Sigmoid colon (tissue), 7 donors: ENCODE data around the gene GCNT1. TPM values are rescaled to one million over a fixed set of nuclear protein-coding genes. Genes with fewer than 3 reads are reported as not detected.
A peak's percentile ranks its signal among the peaks of the same experiment; 100 is the strongest.

Experiments used
- DNase-seq: peaks from one replicate; pipeline ENCODE4 v3.0.0-alpha.2; 2019
- H3K27ac ChIP-seq, 4 donors: fragments of 200-600 bp; sonication (generic); one replicate each; pipeline ENCODE4 v1.5.1; 2016 to 2019; ENCODE audit warnings: mild to moderate bottlenecking in 1 of 4
- H3K27me3 ChIP-seq, 3 donors: fragments of 200-600 bp; sonication (generic); one replicate each; pipeline ENCODE4 v1.5.1; 2019; ENCODE audit warnings: mild to moderate bottlenecking in 1 of 3
- H3K36me3 ChIP-seq, 4 donors: fragments of 200-600 bp; sonication (generic); one replicate each; pipeline ENCODE4 v1.5.1; 2016 to 2019
- H3K4me1 ChIP-seq, 4 donors: fragments of 200-600 bp; sonication (generic); one replicate each; pipeline ENCODE4 v1.5.1; 2017 to 2019
- H3K4me3 ChIP-seq, 4 donors: fragments of 200-600 bp; sonication (generic); one replicate each; pipeline ENCODE4 v1.5.1; 2017 to 2019; ENCODE audit warnings: mild to moderate bottlenecking in 2 of 4, moderate library complexity in 1 of 4
- H3K9me3 ChIP-seq, 4 donors: fragments of 200-600 bp in 3 of 4; sonication (generic) in 3 of 4; one replicate each; pipeline versions ENCODE4 v1.5.1 to v1.6.1; 2013 to 2019
- EP300 ChIP-seq, 4 donors: sonication (generic); formaldehyde crosslinking; IDR thresholded peaks; one replicate each; pipeline ENCODE4 v1.6.1; 2017; ENCODE audit warnings: antibody characterized with exemption in 4 of 4
- POLR2A ChIP-seq, 2 donors: fragments of 450-650 bp; IDR thresholded peaks; one replicate each; pipeline ENCODE4 v1.6.1; 2016; ENCODE audit warnings: antibody characterized with exemption in 2 of 2, mild to moderate bottlenecking in 2 of 2, moderate library complexity in 2 of 2
- POLR2AphosphoS5 ChIP-seq, 4 donors: sonication (generic); formaldehyde crosslinking; IDR thresholded peaks; one replicate each; pipeline ENCODE4 v1.6.1; 2017; ENCODE audit warnings: antibody characterized with exemption in 4 of 4
- WGBS, 2 donors: extraction: QIAGEN DNeasy Blood & Tissue Kit; methylation state at CpG; one replicate each; pipeline ENCODE4 v1.1.7; 2013; 5-methylcytosine and 5-hydroxymethylcytosine counted together
- intact Hi-C: fragments of 100-400 bp; cut with DNase I; formaldehyde crosslinking; loops from one replicate; pipeline ENCODE4 v1.15.1; 2023
- polyA plus RNA-seq, 3 donors: library from polyadenylated mRNA; stranded (reverse); fragments of 200-250 nt; gene quantifications; one replicate each; pipeline ENCODE4 v1.2.3, GENCODE V29; 2013
- total RNA-seq, 4 donors: library from RNA; depleted of rRNA; stranded (reverse); fragments of >200 nt; gene quantifications; one replicate each; pipeline ENCODE4 v1.1.0, GENCODE V29; 2016
- TF ChIP-seq, protein P1 (sequence below), 4 experiments: fragments of 450-650 bp in 3 of 4; fragments of 200-600 bp in 1 of 4; IDR thresholded peaks; one replicate each; pipeline ENCODE4 v1.5.1; 2016 to 2019; ENCODE audit warnings: antibody characterized with exemption in 4 of 4, mild to moderate bottlenecking in 3 of 4, moderate library complexity in 2 of 4
- donor health status: healthy with polysubstance abuse.
- donor health status: Bipolar disorder and iron deficiency.
- donor health status: healthy.

Gene GCNT1
- total and polyA plus RNA-seq, 7 donors, result 2.1 to 10.0 (median 5.8) TPM

GRCh38 chr9:76459694-76460635 is 983 bp downstream of the GCNT1 start:
- Histone ChIP-seq H3K27ac (peak overlapping the region in 3 of 4 donors; percentile 12 to 52 (median 48)), H3K36me3 (no peaks in the 10 kb centered on the region), H3K27me3 (no peaks in the 10 kb centered on the region), H3K4me1 (peaks cover 0 to 21% (median 12%) of the 10 kb centered on the region in 4 donors), H3K9me3 (no peaks in the 10 kb centered on the region), H3K4me3 (peak overlapping the region; percentile 41 to 63 (median 57))
- TF ChIP-seq, protein P1, sequence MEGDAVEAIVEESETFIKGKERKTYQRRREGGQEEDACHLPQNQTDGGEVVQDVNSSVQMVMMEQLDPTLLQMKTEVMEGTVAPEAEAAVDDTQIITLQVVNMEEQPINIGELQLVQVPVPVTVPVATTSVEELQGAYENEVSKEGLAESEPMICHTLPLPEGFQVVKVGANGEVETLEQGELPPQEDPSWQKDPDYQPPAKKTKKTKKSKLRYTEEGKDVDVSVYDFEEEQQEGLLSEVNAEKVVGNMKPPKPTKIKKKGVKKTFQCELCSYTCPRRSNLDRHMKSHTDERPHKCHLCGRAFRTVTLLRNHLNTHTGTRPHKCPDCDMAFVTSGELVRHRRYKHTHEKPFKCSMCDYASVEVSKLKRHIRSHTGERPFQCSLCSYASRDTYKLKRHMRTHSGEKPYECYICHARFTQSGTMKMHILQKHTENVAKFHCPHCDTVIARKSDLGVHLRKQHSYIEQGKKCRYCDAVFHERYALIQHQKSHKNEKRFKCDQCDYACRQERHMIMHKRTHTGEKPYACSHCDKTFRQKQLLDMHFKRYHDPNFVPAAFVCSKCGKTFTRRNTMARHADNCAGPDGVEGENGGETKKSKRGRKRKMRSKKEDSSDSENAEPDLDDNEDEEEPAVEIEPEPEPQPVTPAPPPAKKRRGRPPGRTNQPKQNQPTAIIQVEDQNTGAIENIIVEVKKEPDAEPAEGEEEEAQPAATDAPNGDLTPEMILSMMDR (IDR thresholded peaks at IDR 0.05), result peak in 1 of 4 experiments; percentile 11
- no peak for TF ChIP-seq EP300 (IDR thresholded peaks at IDR 0.05)
- WGBS, 2 donors, result 3 to 4% methylated on average over 32 of the region's 32 CpGs
- intact Hi-C loops, result loop anchor here (5.0 kb wide), 1 partner anchor 692 kb away; no protein-coding TSS in a partner anchor
- DNase-seq, result no peak

GRCh38 chr9:76462126-76462525 is 3.1 kb downstream of the GCNT1 start:
- DNase-seq, result no peak
- peaks cover 0 to 21% (median 12%) of the 10 kb centered on the region in 4 donors for H3K4me1 ChIP-seq
- no peak overlapping the region for H3K4me3 ChIP-seq
- no peak for TF ChIP-seq POLR2AphosphoS5 (IDR thresholded peaks at IDR 0.05)
- TF ChIP-seq POLR2A (IDR thresholded peaks at IDR 0.05), result no peak
- TF ChIP-seq, protein P1 (IDR thresholded peaks at IDR 0.05), result no peak
- TF ChIP-seq EP300 (IDR thresholded peaks at IDR 0.05), result no peak
- 24 to 58% methylated on average over 1 of the region's 1 CpG for WGBS, 2 donors
- intact Hi-C loops, result loop anchor here (5.0 kb wide), 1 partner anchor 690 kb away; no protein-coding TSS in a partner anchor
- H3K27me3 ChIP-seq, result no peaks in the 10 kb centered on the region
- H3K36me3 ChIP-seq, result no peaks in the 10 kb centered on the region
- H3K9me3 ChIP-seq, result no peaks in the 10 kb centered on the region
- H3K27ac ChIP-seq, result no peak overlapping the region

DNA sequence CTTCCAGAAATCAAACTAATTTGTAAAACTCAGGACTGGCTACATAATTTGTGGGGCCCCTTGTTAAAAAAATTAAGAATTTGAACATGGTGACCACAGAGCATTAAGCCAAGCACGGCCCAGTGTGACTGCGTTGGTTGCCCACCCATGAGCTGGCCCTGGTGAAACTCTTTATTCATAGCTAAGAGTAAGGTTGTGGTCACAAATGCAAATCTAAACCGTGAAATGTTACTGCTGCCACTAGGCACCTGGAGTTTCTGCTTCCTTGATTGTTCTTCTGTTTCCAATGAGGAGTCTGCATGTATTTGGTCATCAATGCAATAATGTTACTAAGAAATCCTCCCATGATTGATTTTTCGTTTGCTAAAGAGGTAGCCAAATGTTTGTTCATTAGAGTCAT is 4.2 kb downstream of the GCNT1 start:
- peaks cover 0 to 21% (median 12%) of the 10 kb centered on the region in 4 donors for H3K4me1 ChIP-seq
- intact Hi-C loops, result loop anchor here (5.0 kb wide), 1 partner anchor 689 kb away; no protein-coding TSS in a partner anchor

GRCh38 chr9:76464706-76465105 is 5.7 kb downstream of the GCNT1 start:
- intact Hi-C loops, result loop anchor here (5.0 kb wide), 1 partner anchor 688 kb away; no protein-coding TSS in a partner anchor
- no peak for TF ChIP-seq POLR2AphosphoS5 (IDR thresholded peaks at IDR 0.05)
- no peak for TF ChIP-seq EP300 (IDR thresholded peaks at IDR 0.05)
- DNase-seq, result no peak
- no peaks in the 10 kb centered on the region for H3K36me3 ChIP-seq
- peaks cover 0 to 11% (median 8%) of the 10 kb centered on the region in 4 donors for H3K4me1 ChIP-seq
- 96 to 97% methylated on average over 1 of the region's 1 CpG for WGBS, 2 donors
- no peaks in the 10 kb centered on the region for H3K27me3 ChIP-seq
- no peaks in the 10 kb centered on the region for H3K9me3 ChIP-seq
- H3K27ac ChIP-seq, result no peak overlapping the region
- no peak overlapping the region for H3K4me3 ChIP-seq

More for the DNA sequence above, 4.2 kb downstream of the GCNT1 start:
- no peaks in the 10 kb centered on the region for H3K9me3 ChIP-seq
- DNase-seq, result no peak
- TF ChIP-seq EP300 (IDR thresholded peaks at IDR 0.05) (no peak), POLR2A (IDR thresholded peaks at IDR 0.05) (no peak), POLR2AphosphoS5 (IDR thresholded peaks at IDR 0.05) (no peak)
- TF ChIP-seq, protein P1 (IDR thresholded peaks at IDR 0.05), result no peak
- no peaks in the 10 kb centered on the region for H3K27me3 ChIP-seq
- no peaks in the 10 kb centered on the region for H3K36me3 ChIP-seq
- H3K4me3 ChIP-seq, result no peak overlapping the region
- no peak overlapping the region for H3K27ac ChIP-seq
- 68 to 78% methylated on average over 4 of the region's 4 CpGs for WGBS, 2 donors
